NCI-H2227 treated with DMSO at 0.1 percent for 48 hours (cell line): ENCODE measurements around the gene GPR17.

Experiments
- DNase-seq: peaks from one replicate; lab custom pipeline; 2025; lab: John Stamatoyannopoulos, UW

Gene GPR17

DNA sequence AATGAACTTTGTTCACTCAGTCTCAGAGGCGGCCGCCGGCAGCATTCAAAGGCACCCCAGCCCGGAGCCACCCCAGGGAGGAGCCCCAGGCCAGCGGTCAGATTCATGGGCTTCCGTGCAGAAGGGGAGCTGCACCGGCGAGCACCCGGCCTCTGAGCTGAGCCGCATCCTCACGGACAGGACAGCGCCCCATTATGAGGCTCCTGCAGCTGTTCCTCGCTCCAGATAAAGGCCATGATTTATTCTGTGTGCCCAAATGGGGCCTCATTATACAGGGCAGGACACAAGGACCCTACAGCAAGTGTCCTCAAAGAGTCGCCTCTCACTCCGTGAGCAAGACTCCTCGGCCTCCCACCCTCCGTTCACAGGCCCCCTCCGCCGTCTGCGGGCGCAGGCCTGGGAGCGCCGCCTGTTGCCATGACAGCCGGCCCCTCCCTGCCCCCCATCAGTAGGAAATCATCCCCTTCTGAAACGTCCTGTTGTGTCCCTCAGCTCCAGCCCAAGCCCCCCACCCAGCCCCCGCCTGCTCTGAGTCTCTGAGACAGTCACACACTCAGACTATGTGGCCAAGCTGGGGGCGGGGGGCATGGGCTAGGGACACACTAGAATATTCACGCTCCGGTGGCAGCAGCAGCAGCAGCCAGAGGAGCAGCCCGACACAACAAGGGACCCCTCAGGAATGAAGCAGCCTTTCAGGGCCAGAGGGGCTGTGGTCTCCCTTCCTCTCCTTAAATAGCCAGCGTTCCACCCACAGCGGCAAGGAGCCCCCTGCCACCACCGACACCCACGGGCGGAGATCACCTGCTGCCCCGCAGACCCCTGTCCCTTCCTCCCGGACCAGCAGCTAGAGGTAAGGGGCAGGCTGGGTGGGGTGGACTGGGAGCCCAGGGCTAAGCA lies at the start of gene GPR17:
Gene GPR17 (plus strand): TSS at position 759 of the 897 bp plus-strand sequence. CDS start 4,583 bp downstream, outside the sequence.
- no peak for DNase-seq

GRCh38 chr2:127596311-127597045 lies 49.5 kb upstream of the GPR17 start:
- DNase-seq, result no peak

GRCh38 chr2:127597046-127597983 lies 48.6 kb upstream of the GPR17 start:
- DNase-seq, result no peak

DNA sequence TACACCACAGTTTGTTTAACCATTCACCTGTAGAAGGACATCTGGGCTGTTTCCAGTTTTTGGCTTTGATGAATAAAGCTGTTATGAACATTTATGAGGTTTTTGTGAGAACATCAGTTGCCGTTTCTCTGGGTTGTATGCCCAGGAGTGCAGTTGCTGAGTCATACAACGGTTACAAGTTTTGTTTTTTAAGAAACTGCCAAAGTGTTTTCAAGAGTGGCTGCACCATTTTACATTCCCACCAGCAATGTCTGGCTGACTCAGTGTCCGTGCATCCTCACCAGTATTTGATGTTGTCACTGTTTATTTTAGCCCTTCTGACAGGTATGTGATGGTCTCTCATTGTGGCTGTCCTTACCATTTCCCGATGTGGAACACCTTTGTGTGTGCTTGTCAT lies 48.0 kb upstream of the GPR17 start:
- DNase-seq, result no peak

GRCh38 chr2:127598711-127599110 lies 47.2 kb upstream of the GPR17 start:
- DNase-seq, result no peak

GRCh38 chr2:127599211-127599610 lies 46.7 kb upstream of the GPR17 start:
- no peak for DNase-seq

DNA sequence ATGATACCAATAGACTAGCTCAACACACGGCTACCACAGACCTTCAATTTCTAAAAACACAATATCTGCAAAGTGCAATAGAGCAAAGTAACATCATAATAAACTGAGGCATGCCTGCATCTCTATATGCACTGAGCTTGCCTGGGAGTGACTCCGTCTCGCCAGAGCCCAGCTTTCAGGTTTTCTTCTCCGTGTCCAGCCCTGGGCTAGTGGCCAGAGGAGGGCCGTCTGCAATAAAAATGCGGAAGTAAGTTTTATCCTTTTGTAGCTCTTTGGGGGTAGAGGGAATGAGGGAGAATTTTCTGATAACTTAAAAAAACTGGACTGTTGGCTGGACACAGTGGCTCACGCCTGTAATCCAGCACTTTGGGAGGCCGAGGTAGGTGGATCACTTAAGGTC lies 41.0 kb upstream of the GPR17 start:
- no peak for DNase-seq

DNA sequence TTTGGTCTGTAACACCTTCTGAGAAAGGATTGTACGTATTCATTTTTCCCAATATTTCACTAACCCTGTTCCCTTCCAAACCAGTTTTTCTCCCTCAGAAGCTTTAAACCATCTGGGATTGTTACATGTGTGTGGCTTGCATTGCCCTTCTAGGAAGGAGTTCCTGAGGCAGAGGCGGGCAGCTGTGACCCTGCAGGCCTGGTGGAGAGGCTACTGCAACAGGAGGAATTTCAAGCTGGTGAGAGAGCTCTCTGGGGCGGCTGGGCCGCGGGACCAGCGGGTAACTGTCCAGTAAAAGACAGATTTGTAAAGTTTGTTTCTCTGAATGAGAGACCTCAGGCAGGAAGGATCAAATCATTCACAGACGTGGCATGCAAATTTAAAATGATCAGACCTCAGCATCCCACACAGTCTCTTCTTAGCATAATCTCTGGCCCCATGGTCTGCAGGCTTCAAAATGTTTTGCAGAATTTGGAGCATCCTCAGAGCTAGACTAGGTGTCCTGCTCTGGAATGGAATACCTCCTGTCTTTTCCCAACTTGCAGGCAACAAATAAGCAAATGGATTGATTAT lies 40.2 kb upstream of the GPR17 start:
- no peak for DNase-seq

- no peak for DNase-seq
Observed at GRCh38 chr2:127606625-127607398, 39.1 kb upstream of the GPR17 start.

DNA sequence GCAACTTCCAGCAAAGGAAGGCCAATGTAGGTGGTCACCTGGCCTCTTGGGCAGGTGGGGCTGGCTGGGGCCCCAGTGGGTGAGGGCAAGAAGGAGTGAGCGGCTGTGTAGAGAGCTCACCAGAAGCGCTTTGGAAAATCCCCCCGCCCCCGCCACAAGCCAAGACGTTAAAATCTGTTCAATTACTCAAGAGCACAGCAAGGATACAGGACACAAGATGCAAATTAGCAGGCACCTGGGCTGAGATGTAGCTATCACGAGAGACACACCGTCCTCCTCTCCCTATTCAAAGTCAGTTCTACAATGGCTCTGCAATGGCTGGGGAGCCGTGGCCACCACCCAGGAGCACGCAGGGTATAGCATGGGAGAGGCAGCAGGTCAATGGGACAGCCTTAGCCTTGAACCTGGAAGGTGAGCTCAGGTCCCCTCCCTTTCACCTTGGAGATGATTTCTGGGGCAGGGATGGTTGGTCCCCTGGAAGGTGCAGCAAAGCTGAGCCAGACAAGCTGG lies 38.5 kb upstream of the GPR17 start:
- no peak for DNase-seq

- DNase-seq, result no peak
Observed at GRCh38 chr2:127608061-127609030, 37.6 kb upstream of the GPR17 start.

GRCh38 chr2:127609031-127609751 lies 36.8 kb upstream of the GPR17 start:
- DNase-seq, result no peak

DNA sequence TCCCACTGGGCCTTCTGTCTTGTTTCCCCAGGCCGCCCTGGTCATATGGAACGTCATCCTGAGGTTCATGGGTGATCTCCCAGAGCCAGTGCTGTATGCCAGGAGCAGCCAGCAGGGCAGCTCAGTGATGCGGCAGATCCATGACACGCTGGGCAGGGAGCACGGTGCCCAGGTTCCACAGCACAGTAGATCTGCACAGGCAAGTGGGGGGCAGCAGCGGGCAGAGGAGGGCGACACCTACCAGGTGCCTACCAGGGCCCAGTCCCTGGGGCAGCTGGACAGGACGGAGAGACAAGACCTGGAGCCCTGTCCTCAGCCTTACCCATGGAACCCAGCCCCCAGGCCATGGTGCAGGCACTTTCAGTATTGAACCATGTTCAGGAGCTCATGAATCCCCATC lies 36.1 kb upstream of the GPR17 start:
- no peak for DNase-seq

- no peak for DNase-seq
Observed at GRCh38 chr2:127610561-127610960, 35.4 kb upstream of the GPR17 start.

DNA sequence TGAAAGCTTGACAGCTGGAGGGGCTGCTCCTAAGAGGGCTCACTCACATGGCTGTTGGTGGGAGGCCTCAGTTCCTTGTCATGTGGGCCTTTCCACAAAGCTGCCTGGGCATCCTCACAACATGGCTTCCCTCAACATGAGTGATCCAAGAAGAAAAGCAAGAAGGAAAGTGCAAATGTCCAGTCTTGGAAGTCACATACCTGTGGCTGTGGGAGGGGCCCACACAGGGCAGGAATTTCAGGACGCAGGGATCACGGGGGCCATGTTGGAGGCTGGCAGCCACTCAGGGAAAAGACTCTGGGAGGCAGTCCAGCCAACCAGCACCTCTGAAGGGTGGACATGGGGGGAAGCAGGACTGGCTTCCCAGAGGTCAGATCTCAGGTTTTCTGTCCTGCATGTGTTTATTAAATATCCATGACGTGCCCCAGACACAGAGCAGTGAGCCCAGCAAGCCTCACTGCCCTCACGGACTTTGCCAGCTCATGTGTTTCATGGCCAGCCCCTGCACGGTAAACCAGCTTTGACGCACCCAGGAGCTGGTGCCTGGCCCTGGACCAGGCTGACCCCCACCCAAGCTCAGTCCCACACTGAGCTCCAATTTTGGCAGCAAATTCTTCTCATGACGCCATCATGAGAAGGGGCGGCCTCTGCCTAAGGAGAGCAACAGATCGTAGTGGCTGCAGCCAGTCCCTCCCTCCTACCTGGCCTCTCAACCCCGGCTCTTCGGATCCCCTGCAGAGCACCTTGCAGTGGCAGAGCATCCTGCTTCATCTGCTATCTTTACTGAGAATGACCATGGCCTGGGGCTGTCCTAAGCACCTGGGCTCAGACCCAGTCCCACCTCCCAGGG lies 34.7 kb upstream of the GPR17 start:
- no peak for DNase-seq

- DNase-seq, result no peak
Observed at GRCh38 chr2:127612111-127612822, 33.7 kb upstream of the GPR17 start.

DNA sequence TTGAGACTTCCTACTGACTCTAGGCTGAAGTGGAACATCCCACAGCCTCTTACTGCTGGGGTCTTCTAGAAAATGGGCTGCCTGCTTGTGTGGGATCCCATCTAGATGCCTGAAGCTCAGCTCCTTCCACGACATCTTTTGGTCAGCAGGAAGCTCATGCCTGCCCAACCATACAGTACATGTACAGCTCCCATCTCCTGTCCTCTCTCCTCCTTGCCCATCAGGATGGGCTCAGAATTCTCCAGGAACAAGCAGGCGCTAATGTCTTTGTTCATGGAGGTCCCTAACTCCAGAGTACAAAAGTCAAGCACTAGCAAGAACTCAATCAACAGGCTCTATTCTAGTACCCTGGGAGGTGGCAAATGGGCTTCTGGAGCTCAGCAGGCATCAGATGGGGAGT lies 31.7 kb upstream of the GPR17 start:
- no peak for DNase-seq
